Activated naive CD4-positive, alpha-beta T cell treated with anti-CD3 and anti-CD28 coated beads, Interleukin-2, amount 10 ng/mL, durations not matched to agents 7 days and 5 days (primary cell): Measurements from ENCODE around the gene GLRX.

Experiments
- CTCF ChIA-PET: fragments of 350-600 bp; sonication (Branson Sonifier 250); formaldehyde crosslinking; loops from one replicate; lab custom pipeline; 2021; ENCODE audit warnings: antibody characterized with exemption; lab: Charles Lee
- DNase-seq: peaks from one replicate; pipeline ENCODE4 v3.0.0-alpha.2; 2020
- H3K27ac Mint-ChIP-seq: one replicate; pipeline ENCODE4 v1.8.0; 2021; ENCODE audit warnings: mild to moderate bottlenecking, moderate library complexity, mixed read lengths
- H3K27me3 Mint-ChIP-seq: one replicate; pipeline ENCODE4 v1.8.0; 2021; ENCODE audit warnings: mild to moderate bottlenecking, mixed read lengths
- H3K36me3 Mint-ChIP-seq: one replicate; pipeline ENCODE4 v1.8.0; 2021; ENCODE audit warnings: mixed read lengths
- H3K4me1 Mint-ChIP-seq: one replicate; pipeline ENCODE4 v1.8.0; 2021; ENCODE audit warnings: mixed read lengths
- H3K4me3 Mint-ChIP-seq: one replicate; pipeline ENCODE4 v1.8.0; 2021; ENCODE audit warnings: mild to moderate bottlenecking, moderate library complexity, mixed read lengths
- H3K9me3 Mint-ChIP-seq: one replicate; pipeline ENCODE4 v1.8.0; 2021; ENCODE audit warnings: mixed read lengths

The GLRX gene

DNA sequence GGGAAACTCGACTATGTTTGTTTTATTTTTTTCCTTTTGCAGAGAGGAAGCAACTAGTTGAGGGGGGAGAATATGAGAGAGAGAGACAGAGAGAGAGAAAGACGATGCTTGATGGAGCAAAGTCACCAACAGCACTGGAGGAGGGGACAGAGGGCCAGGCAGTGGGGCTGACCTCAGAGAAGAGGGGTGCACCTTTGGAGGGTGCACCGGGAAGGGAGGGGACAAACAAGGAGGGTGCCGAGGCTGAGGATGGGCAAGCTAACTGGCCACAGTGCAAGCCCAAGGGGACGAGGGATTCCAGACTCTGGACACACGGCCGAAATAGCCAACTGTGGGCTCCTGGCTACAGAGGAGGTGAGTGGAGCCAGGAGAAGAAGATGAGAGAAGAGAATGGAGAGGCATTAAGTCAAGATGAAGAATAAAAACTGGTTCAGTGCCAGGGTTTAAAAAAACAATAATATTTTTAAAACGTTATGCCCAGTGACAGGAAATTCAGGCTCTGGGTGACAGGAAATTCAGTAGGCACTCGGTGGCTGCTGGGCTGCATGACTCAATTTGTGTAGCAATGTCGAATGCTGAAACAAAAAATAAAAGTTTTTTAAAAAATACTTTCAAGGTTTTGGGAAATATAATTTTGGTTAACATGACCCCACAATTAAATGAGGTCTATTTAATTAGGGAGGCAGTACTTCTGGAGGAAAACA is 13.3 kb upstream of the GLRX start:
- DNase-seq = peak; percentile 40
- H3K27ac Mint-ChIP-seq = peak overlapping the region; percentile 90
- no peaks in the 10 kb centered on the region for H3K9me3 Mint-ChIP-seq
- no peaks in the 10 kb centered on the region for H3K36me3 Mint-ChIP-seq
- CTCF ChIA-PET = interaction anchor here (1.2 to 17.4 kb wide), 5 partner anchors 9 to 52 kb away, joined by 4 to 377 read pairs (median 5); no protein-coding TSS in a partner anchor
- no peaks in the 10 kb centered on the region for H3K27me3 Mint-ChIP-seq
- H3K4me3 Mint-ChIP-seq = peak overlapping the region; percentile 75
- H3K4me1 Mint-ChIP-seq = peaks cover 54% of the 10 kb centered on the region

DNA sequence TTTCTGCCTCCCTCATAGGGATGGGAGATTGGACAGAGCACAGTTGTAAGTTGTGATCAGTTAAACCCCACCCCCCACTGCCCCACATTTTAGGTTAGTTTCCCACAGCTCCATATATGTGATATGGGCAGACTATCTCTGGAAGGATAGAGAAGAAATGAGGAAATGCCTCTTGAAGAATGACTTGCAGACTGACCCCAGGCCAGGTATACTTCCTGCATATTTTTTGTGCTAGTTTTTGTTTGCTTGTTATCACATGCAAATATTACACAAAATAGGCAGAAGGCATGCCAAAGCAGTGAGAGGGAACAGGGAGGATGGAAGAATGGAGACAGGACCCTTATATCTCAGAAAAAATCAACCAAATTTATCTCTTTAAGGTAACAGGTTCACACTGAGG is 10.1 kb upstream of the GLRX start:
- Mint-ChIP-seq H3K27me3 (no peaks in the 10 kb centered on the region), H3K27ac (no peak overlapping the region), H3K4me1 (peaks cover 57% of the 10 kb centered on the region), H3K9me3 (no peaks in the 10 kb centered on the region), H3K4me3 (no peak overlapping the region), H3K36me3 (no peaks in the 10 kb centered on the region)
- CTCF ChIA-PET = interaction anchor here (1.0 to 2.8 kb wide), 4 partner anchors 10 to 51 kb away, joined by 3 to 11 read pairs (median 5); partner anchors contain the start of gene GLRX
- DNase-seq = no peak

DNA sequence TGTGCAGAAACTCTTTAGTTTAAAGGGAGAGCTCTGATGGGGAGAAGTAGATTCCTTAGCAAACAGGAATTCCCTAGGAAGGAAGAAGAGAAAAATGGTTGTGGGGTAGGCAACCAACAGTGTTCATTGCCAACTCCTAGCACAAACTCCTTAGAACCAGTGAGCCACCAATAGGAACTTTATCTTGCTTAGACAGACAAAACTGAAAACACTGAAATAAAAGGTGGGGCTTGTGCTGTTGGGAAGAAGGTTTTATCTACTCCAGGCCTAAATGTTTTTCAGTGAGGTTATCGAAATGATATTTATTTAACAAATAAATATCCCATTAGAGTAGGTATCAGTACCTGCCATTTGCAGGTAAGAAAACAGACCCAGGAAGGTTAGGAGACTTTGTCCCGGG is 7.7 kb upstream of the GLRX start:
- CTCF ChIA-PET = interaction anchor here (0.6 to 2.8 kb wide), 2 partner anchors 14 to 49 kb away, joined by 3 to 11 read pairs; no protein-coding TSS in a partner anchor
- no peak overlapping the region for H3K4me3 Mint-ChIP-seq
- H3K9me3 Mint-ChIP-seq = no peaks in the 10 kb centered on the region
- H3K36me3 Mint-ChIP-seq = peaks cover 8% of the 10 kb centered on the region
- no peaks in the 10 kb centered on the region for H3K27me3 Mint-ChIP-seq
- peaks cover 50% of the 10 kb centered on the region for H3K4me1 Mint-ChIP-seq
- no peak for DNase-seq
- H3K27ac Mint-ChIP-seq = no peak overlapping the region

DNA sequence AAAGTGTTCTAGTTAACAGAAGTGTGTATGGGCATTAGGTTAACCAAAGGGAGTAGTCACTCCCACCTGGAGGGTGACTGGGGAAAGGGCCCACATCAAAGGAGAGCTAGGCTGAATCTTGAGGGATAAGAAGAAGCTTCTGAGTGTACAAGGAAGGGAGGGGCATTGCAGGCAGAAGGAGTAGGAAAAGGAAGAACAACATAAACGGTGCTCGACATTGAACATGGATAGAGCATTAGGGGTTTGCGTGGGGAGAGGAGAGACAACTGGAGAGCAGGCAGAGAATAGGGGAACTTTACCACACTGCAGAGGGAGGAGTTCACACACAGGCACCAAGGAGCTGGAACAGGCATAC is 5.3 kb upstream of the GLRX start:
- Mint-ChIP-seq H3K4me1 (peaks cover 51% of the 10 kb centered on the region), H3K27me3 (no peaks in the 10 kb centered on the region), H3K36me3 (peaks cover 8% of the 10 kb centered on the region), H3K4me3 (no peak overlapping the region), H3K27ac (no peak overlapping the region), H3K9me3 (no peaks in the 10 kb centered on the region)
- CTCF ChIA-PET = interaction anchor here (1.6 kb wide), 1 partner anchor 47 kb away, joined by 6 read pairs; no protein-coding TSS in a partner anchor
- DNase-seq = no peak

DNA sequence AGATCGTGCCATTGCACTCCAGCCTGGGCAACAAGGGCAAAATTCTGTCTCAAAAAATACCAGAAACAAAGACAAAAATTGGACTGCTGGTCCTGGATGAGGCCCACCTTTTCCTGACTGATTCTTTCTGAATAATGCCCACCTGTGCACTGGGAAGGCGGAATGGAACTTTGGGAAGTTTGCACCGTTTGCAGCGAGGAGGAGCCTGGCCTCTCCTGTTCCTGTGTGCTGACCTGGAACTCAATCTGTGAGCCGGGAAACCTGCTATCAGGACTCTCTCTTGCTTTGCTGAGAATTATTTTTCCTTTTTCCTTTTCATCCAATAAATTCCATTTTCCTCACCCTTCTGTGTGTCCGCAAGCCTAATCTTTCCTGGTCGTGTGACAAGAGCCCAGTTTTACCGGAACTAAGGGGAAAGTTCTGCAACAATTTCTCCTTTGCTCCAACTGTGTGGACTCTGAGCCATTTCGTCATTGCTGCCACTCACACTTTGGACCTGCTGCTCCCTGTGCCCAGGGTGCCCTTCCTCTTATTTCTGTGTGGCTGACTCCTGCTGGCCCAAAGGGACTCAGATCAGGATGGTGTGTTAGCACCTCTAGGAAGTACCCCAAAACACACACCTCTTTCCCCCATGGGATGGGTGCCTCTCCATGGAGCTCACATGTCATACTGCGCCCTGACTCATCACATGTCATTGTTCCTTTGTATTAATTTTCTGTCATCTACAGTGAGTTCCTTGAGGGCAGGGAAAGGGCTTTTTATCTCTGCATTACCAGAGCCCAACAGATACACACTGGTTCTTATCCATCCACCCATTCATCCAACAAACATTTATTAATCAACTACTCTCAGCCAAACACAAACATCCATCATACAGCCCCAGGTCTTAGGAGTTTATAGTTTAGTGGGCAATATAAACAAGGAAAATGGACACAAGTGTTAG is 4.7 kb upstream of the GLRX start:
- no peak for DNase-seq
- peak overlapping the region; percentile 53 for H3K27ac Mint-ChIP-seq
- CTCF ChIA-PET = interaction anchor here (1.6 kb wide), 1 partner anchor 46 kb away, joined by 6 read pairs; no protein-coding TSS in a partner anchor
- peaks cover 48% of the 10 kb centered on the region for H3K4me1 Mint-ChIP-seq
- peaks cover 12% of the 10 kb centered on the region for H3K36me3 Mint-ChIP-seq
- H3K27me3 Mint-ChIP-seq = no peaks in the 10 kb centered on the region
- no peak overlapping the region for H3K4me3 Mint-ChIP-seq
- no peaks in the 10 kb centered on the region for H3K9me3 Mint-ChIP-seq

DNA sequence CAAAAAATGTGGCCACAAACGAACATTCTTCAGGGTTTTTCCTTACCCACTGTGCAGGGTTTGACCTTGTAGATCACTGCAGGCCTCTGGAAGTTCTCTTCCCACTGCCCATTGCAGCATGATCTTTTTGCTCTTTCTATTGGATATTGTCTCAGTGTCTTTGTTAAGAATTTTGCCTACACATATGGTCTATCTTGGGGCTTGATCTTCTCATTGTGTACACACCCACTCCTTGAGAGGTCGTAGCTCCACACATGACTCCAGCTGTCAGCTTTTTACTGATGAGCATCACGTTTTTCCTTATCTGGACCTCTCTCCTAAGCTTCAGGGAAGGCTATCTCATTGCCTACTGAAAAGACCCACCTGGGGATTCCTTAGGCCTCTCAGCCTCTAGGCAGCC is 3.0 kb upstream of the GLRX start:
- no peak for DNase-seq
- CTCF ChIA-PET = interaction anchor here (1.4 to 3.2 kb wide), 3 partner anchors 10 to 44 kb away, joined by 3 to 15 read pairs (median 8); no protein-coding TSS in a partner anchor
- H3K36me3 Mint-ChIP-seq = peaks cover 21% of the 10 kb centered on the region
- H3K27me3 Mint-ChIP-seq = no peaks in the 10 kb centered on the region
- peak overlapping the region; percentile 97 for H3K27ac Mint-ChIP-seq
- peaks cover 55% of the 10 kb centered on the region for H3K4me1 Mint-ChIP-seq
- H3K9me3 Mint-ChIP-seq = no peaks in the 10 kb centered on the region
- peak overlapping the region; percentile 24 for H3K4me3 Mint-ChIP-seq

DNA sequence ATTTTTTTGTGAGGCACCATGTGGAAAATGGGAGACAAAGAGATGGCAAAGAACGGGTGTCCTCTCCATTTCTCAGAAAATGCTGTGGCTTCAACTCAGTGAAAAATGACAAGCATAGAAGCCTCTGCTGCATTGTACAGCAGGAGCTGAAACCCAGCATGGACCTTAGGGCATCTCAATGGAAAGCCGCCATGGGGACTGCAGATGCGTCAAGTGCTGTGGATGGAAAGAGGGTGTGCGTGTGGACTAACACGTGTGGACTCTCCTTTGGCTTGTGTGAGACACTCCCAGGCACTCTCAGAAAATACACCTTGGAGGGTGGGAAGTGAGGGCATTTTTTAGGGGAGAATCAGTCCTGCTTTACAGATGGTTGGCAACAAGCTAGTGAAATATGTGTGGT is 2.2 kb upstream of the GLRX start:
- Mint-ChIP-seq H3K9me3 (no peaks in the 10 kb centered on the region), H3K4me1 (peaks cover 57% of the 10 kb centered on the region), H3K4me3 (peak overlapping the region; percentile 96), H3K27me3 (no peaks in the 10 kb centered on the region), H3K27ac (peak overlapping the region; percentile 97), H3K36me3 (peaks cover 21% of the 10 kb centered on the region)
- CTCF ChIA-PET = interaction anchor here (1.0 to 6.0 kb wide), 6 partner anchors 9 to 43 kb away, joined by 3 to 18 read pairs (median 6); no protein-coding TSS in a partner anchor
- DNase-seq = no peak

DNA sequence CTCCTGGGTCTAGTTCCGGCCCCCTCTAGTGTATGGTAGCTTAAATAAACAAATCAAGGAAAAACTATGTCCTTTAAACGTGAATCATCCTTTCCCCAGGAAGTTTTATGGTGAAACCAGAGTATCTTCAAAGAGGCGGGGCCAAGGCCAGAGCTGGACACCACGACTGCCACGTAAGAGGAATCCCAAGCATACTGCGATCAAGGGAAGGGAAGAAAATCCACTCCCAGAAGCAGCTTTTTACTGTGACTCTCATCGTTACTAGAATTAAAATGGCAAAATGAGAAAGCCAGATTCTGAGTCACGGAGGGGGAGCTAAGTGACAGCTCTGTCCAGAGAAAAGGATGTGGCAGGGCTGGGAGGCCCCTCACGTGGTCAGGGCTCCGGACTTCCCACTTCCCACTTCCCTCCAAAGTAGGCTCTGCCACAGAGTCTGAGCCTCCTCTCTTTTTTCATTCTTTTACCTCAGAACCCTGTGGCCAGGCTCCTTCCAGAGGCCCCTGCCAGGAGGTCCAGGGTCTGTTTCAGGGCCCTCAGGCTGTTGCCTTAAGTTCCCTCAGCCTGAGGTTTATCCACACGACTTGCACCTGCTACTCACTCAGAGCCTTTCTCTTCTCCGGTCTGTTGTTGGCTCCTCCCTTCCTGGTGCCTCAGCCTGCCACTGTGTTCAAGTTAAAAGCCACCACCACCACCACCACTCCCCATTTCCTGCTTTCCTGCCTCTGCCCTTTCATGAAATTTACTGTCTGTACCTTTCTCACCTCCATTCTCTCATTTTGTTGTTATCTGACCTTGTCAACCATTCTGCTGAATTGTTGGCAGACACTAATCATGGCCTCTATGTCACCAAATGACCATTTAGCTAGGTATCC is 1.4 kb upstream of the GLRX start:
- CTCF ChIA-PET = interaction anchor here (1.0 to 6.0 kb wide), 11 partner anchors 8 to 43 kb away, joined by 3 to 18 read pairs (median 5); no protein-coding TSS in a partner anchor
- no peaks in the 10 kb centered on the region for H3K9me3 Mint-ChIP-seq
- H3K4me3 Mint-ChIP-seq = peak overlapping the region; percentile 96
- peak; percentile 86 for DNase-seq
- H3K4me1 Mint-ChIP-seq = peaks cover 63% of the 10 kb centered on the region
- H3K36me3 Mint-ChIP-seq = peaks cover 23% of the 10 kb centered on the region
- no peaks in the 10 kb centered on the region for H3K27me3 Mint-ChIP-seq
- peak overlapping the region; percentile 97 for H3K27ac Mint-ChIP-seq

DNA sequence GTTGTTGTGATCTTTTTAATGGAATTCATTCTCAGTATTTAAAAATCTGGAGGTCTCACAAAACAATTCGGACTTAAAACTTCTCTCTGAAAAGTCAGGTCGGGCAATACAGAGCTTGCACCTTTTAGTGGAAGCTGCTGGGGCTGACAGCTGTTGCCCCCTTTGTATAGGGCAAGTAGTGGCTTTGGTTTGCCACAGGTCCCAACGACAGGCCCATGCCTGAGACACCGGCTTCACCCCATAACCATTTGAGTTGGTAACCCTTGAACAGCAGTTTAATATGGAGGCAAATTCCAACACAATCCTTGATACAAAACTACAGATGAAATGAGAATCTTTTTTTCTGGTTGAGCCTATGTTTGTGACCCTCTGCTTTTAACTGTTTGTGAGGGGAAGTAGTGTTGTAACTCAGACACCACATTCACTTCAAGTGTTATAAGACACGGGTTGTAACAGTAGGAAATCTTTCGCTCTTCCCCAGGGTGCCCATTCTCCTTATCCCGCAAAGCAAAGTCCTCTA is 752 bp upstream of the GLRX start:
- H3K4me3 Mint-ChIP-seq = peak overlapping the region; percentile 96
- DNase-seq = no peak
- H3K36me3 Mint-ChIP-seq = peaks cover 29% of the 10 kb centered on the region
- H3K4me1 Mint-ChIP-seq = peaks cover 70% of the 10 kb centered on the region
- H3K27ac Mint-ChIP-seq = peak overlapping the region; percentile 97
- no peaks in the 10 kb centered on the region for H3K9me3 Mint-ChIP-seq
- CTCF ChIA-PET = interaction anchor here (1.0 to 6.0 kb wide), 13 partner anchors 9 to 178 kb away, joined by 3 to 18 read pairs (median 5); no protein-coding TSS in a partner anchor
- H3K27me3 Mint-ChIP-seq = no peaks in the 10 kb centered on the region

DNA sequence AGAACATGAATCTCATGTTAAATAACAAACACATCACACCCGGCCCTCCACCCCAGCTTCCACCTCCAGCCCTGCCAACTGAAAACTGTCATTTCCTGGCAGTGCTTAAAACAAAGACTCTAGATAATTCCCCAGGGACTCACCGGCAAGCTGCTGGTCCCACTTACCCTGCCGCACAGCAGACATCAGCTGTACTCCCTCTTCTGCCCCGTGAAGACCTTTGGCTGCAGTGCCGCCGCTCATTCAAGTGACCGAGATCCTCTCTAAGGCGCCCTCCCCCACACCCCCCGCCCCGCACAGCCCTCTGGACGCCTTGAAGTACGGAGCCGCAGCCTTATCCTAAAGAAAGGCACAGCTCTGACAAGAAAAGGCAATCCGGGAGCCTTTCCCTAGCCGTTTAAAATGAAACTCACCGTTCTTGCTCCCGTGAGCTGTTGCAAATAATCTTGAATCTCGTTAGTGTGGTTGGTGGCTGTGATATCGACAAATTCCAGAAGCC is 434 bp downstream of the GLRX start:
- Mint-ChIP-seq H3K27ac (peak overlapping the region; percentile 97), H3K27me3 (no peaks in the 10 kb centered on the region), H3K4me1 (peaks cover 72% of the 10 kb centered on the region), H3K36me3 (peaks cover 36% of the 10 kb centered on the region), H3K9me3 (no peaks in the 10 kb centered on the region), H3K4me3 (peak overlapping the region; percentile 96)
- CTCF ChIA-PET = interaction anchor here (0.7 to 6.0 kb wide), 16 partner anchors 10 to 514 kb away, joined by 3 to 18 read pairs (median 4); no protein-coding TSS in a partner anchor
- DNase-seq = peak; percentile 53

DNA sequence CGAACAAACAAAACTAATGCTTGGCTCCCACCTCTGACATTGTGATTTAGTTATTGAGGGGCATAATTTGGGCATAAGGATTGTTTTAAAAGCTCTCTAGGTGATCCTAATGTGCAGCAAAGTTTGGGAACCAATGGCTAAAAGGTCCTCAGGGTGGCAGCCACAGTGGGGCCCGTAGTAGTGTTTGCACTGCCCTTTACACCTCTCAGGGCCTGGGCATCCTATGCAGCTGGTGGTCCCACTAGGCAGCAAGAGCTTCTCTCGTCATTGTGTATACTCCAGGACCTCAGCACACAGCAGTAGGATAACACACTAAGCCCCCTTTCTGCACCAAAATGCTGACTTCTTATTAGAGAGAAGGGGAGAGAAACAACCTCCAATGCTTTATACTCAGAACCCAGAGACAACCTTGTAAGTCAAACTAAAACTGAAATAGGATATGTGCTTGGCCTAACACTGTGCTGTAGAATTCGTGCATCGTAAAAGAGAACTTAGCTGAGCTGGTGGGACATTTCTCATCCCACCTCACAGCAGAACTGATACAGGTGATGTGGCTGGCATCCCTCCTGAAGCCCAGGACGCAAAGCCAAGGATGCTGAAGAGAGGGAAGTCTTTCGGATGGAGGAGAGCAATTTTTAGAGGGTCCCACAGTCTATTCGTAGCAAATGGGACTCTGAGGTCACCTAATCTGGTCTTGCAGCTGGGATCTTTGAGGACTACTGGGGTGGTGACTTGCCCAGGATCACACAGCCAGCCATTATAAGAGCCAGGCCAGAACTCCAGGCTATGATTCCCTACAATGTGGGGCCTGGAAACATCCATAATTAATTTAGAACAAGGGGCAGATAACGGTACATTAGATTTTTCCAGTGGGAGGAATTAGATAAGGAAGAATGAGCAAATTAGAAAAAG is 1.2 kb downstream of the GLRX start:
- H3K9me3 Mint-ChIP-seq = no peaks in the 10 kb centered on the region
- H3K4me3 Mint-ChIP-seq = peak overlapping the region; percentile 96
- peaks cover 40% of the 10 kb centered on the region for H3K36me3 Mint-ChIP-seq
- H3K27ac Mint-ChIP-seq = peak overlapping the region; percentile 97
- peaks cover 79% of the 10 kb centered on the region for H3K4me1 Mint-ChIP-seq
- H3K27me3 Mint-ChIP-seq = no peaks in the 10 kb centered on the region
- no peak for DNase-seq
- CTCF ChIA-PET = interaction anchor here (0.6 to 6.0 kb wide), 13 partner anchors 9 to 515 kb away, joined by 3 to 29 read pairs (median 5); no protein-coding TSS in a partner anchor
